Trophoblast cell (in vitro differentiated cells and primary cell): Measurements from ENCODE around the gene INO80E.

Experiments used
- DNase-seq, 2 donors: peaks; one replicate each; pipeline ENCODE4 v3.0.0-alpha.2; 2016
- H2AFZ ChIP-seq: 2 replicates; pipeline ENCODE4 v1.6.1; 2013; ENCODE audit warnings: low read length, moderate library complexity, mild to moderate bottlenecking; ENCODE audit not compliant: insufficient read depth, poor library complexity
- H2AK5ac ChIP-seq: 2 replicates; pipeline ENCODE4 v1.6.1; 2013; ENCODE audit warnings: mild to moderate bottlenecking, low read length
- H2BK120ac ChIP-seq: 2 replicates; pipeline ENCODE4 v1.6.1; 2013; ENCODE audit warnings: low read length, mild to moderate bottlenecking, moderate library complexity; ENCODE audit not compliant: insufficient read depth, poor library complexity
- H2BK12ac ChIP-seq: 2 replicates; pipeline ENCODE4 v1.6.1; 2013; ENCODE audit warnings: mild to moderate bottlenecking, low read length, moderate library complexity
- H2BK5ac ChIP-seq: 2 replicates; pipeline ENCODE4 v1.6.1; 2013; ENCODE audit warnings: low read length, low read depth, moderate library complexity, mild to moderate bottlenecking; ENCODE audit not compliant: poor library complexity
- H3K14ac ChIP-seq: 2 replicates; pipeline ENCODE4 v1.6.1; 2013; ENCODE audit warnings: mild to moderate bottlenecking, low read length
- H3K18ac ChIP-seq: 2 replicates; pipeline ENCODE4 v1.6.1; 2013; ENCODE audit warnings: mild to moderate bottlenecking, low read length
- H3K23ac ChIP-seq: 2 replicates; pipeline ENCODE4 v1.6.1; 2013; ENCODE audit warnings: low read length
- H3K27ac ChIP-seq: 2 replicates; pipeline ENCODE4 v1.5.1; 2013; ENCODE audit warnings: low read depth, mild to moderate bottlenecking, inconsistent platforms, low read length, moderate library complexity
- H3K27me3 ChIP-seq: 2 replicates; pipeline ENCODE4 v1.6.1; 2013; ENCODE audit warnings: inconsistent platforms, mild to moderate bottlenecking, low read length, moderate library complexity; ENCODE audit not compliant: insufficient read depth
- H3K36me3 ChIP-seq, 2 experiments: 1 replicate in 1 of 2; 2 replicates in 1 of 2; pipeline ENCODE4 v1.6.1; 2013; ENCODE audit warnings: low read length in 2 of 2, mild to moderate bottlenecking in 2 of 2, moderate library complexity in 1 of 2; ENCODE audit not compliant: insufficient read depth in 2 of 2, control insufficient read depth in 1 of 2
- H3K4ac ChIP-seq: 2 replicates; pipeline ENCODE4 v1.6.1; 2013; ENCODE audit warnings: low read depth, mild to moderate bottlenecking, low read length, moderate library complexity
- H3K4me1 ChIP-seq, 2 experiments: 1 replicate in 1 of 2; 2 replicates in 1 of 2; pipeline ENCODE4 v1.6.1; 2013; ENCODE audit warnings: low read length in 2 of 2, mild to moderate bottlenecking in 2 of 2, moderate library complexity in 1 of 2; ENCODE audit not compliant: insufficient read depth in 2 of 2, control insufficient read depth in 1 of 2
- H3K4me2 ChIP-seq: 2 replicates; pipeline ENCODE4 v1.6.1; 2013; ENCODE audit warnings: inconsistent platforms, mild to moderate bottlenecking, low read length, moderate library complexity
- H3K4me3 ChIP-seq: 2 replicates; pipeline ENCODE4 v1.5.1; 2013; ENCODE audit warnings: mild to moderate bottlenecking, low read depth, low read length, inconsistent platforms
- H3K79me1 ChIP-seq: one replicate; pipeline ENCODE4 v1.6.1; 2013; ENCODE audit warnings: low read length
- H3K79me2 ChIP-seq: 2 replicates; pipeline ENCODE4 v1.6.1; 2013; ENCODE audit warnings: low read length, mild to moderate bottlenecking; ENCODE audit not compliant: control insufficient read depth, insufficient read depth, poor library complexity
- H3K9ac ChIP-seq: 2 replicates; pipeline ENCODE4 v1.6.1; 2013; ENCODE audit warnings: mild to moderate bottlenecking, low read length
- H3K9me3 ChIP-seq: 2 replicates; pipeline ENCODE4 v1.6.1; 2013; ENCODE audit warnings: low read depth, mild to moderate bottlenecking, control low read depth, inconsistent platforms, low read length; ENCODE audit not compliant: insufficient read depth
- H4K12ac ChIP-seq: 2 replicates; pipeline ENCODE4 v1.6.1; 2013; ENCODE audit warnings: low read depth, mild to moderate bottlenecking, low read length, moderate library complexity
- H4K8ac ChIP-seq: 2 replicates; pipeline ENCODE4 v1.6.1; 2013; ENCODE audit warnings: low read depth, mild to moderate bottlenecking, low read length, moderate library complexity
- H4K91ac ChIP-seq: one replicate; pipeline ENCODE4 v1.6.1; 2013; ENCODE audit warnings: low read depth, mild to moderate bottlenecking, low read length, moderate library complexity
- WGBS: extraction: QIAGEN DNeasy Blood & Tissue Kit; methylation state at CpG from one replicate; pipeline ENCODE4 v1.1.7; 2013; ENCODE audit warnings: missing lambda C conversion rate; ENCODE audit not compliant: insufficient read length, insufficient coverage; ENCODE audit errors: extremely low coverage; 5-methylcytosine and 5-hydroxymethylcytosine counted together

Gene INO80E

DNA sequence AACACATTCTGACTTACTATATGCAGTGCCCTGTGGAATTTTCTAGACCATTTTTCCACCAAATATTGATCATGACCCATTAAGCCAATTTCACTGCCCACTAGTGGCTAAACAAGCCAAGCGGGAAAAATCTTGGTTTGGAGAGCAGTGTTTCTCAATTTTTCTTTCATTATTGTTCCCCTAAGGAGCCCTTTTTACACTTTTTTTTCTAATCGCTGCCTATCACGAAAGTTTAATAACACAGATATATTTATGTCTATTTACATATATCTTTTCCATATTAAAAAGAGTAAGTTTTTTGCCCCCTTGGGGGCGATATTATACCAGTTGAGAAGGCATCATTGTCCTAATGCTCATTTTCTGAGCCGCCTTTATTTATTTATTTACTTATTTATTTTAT, 45.8 kb downstream of the INO80E start:
- Histone ChIP-seq H4K8ac (no peak overlapping the region), H3K14ac (no peak overlapping the region), H2BK12ac (no peak overlapping the region), H2AFZ (no peak overlapping the region), H3K4me2 (no peak overlapping the region), H2BK5ac (no peak overlapping the region), H3K4me3 (no peak overlapping the region), H3K79me1 (no peaks in the 10 kb centered on the region), H3K4me1 (no peaks in the 10 kb centered on the region), H3K4ac (no peak overlapping the region), H3K23ac (no peak overlapping the region), H3K27ac (no peak overlapping the region), H4K91ac (no peak overlapping the region), H3K36me3 (no peaks in the 10 kb centered on the region), H3K9ac (no peak overlapping the region), H4K12ac (no peak overlapping the region), H2BK120ac (no peak overlapping the region), H3K27me3 (no peaks in the 10 kb centered on the region), H3K79me2 (no peaks in the 10 kb centered on the region), H3K18ac (no peak overlapping the region), H3K9me3 (peaks cover 4% of the 10 kb centered on the region), H2AK5ac (no peak overlapping the region)
- peak in 1 of 2 donors; percentile 55 for DNase-seq
- no CpG with 5 or more reads among the region's 5 CpGs for WGBS

DNA sequence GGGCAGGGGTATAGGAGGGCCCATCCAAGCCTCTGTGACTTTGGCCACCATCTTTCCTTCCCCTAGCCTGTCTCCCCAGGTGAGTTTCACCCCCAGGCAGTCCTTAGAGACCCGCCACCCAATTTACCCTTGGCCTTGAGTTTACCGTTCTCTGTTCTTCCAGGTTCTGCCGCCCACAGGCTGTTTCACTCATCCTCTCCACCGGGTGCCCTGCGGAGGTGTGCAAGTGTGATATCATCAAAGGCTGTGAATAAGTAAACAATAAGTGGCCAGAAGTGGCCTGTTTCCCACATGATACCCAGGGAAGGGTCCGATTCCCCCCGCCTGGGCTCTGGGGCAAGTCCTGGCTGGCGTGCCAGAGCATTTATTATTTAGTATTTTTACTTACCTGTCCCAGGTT, 50.1 kb downstream of the INO80E start:
- Histone ChIP-seq H2BK12ac (no peak overlapping the region), H4K91ac (no peak overlapping the region), H3K27me3 (no peaks in the 10 kb centered on the region), H4K8ac (no peak overlapping the region), H3K4ac (no peak overlapping the region), H2BK120ac (no peak overlapping the region), H3K4me2 (no peak overlapping the region), H3K4me3 (no peak overlapping the region), H3K79me1 (no peaks in the 10 kb centered on the region), H2BK5ac (no peak overlapping the region), H3K27ac (no peak overlapping the region), H4K12ac (no peak overlapping the region), H3K23ac (no peak overlapping the region), H3K9ac (no peak overlapping the region), H3K79me2 (no peaks in the 10 kb centered on the region), H3K36me3 (no peaks in the 10 kb centered on the region), H3K14ac (no peak overlapping the region), H3K9me3 (peaks cover 7% of the 10 kb centered on the region), H3K4me1 (no peaks in the 10 kb centered on the region), H2AK5ac (no peak overlapping the region), H2AFZ (no peak overlapping the region), H3K18ac (no peak overlapping the region)
- no CpG with 5 or more reads among the region's 8 CpGs for WGBS
- no peak for DNase-seq

DNA sequence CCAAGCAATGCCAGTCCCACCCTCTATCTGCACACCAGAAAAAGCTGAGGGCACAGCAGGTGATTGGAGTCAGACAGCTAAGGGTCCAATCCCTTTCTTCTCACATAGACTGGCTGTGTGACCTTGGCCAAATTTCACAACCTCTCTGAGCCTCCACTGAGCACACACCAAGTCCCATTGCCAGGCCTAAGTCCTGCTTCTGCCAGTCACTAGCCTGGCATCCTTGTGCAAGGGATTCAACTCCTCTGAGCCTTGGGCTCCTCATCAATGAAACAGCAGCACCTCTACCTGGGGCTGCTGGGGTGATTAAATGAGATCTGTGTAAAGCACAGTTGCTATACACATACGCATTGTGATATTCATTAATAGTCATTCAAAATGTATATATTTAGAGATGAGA, 50.5 kb downstream of the INO80E start:
- H4K8ac ChIP-seq = no peak overlapping the region

DNA sequence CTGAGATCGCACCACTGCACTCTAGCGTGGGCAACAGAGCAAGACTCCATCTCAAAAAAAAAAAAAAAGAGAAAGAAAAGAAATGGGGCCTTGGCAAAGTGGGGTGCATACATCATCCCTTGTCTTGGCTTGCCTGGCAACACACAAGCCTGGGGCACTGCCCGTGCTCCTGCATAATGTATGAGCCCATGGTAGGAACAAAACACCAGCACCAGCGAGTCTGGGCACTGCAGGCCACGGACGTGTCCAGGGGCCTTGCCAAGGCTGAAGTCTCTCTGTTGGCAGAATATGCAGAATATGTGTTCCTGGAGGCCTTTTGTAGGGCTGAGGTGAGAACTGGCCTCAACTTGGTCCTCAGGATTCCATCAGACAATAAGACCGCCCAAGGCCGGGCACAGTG, 53.8 kb downstream of the INO80E start:
- H3K9me3 ChIP-seq = peaks cover 7% of the 10 kb centered on the region

More for the DNA sequence above, 50.5 kb downstream of the INO80E start:
- no peak overlapping the region for H2AFZ ChIP-seq
- H3K18ac ChIP-seq = no peak overlapping the region
- H3K79me2 ChIP-seq = no peaks in the 10 kb centered on the region
- H3K4me3 ChIP-seq = no peak overlapping the region
- no peak overlapping the region for H2BK5ac ChIP-seq
- H2AK5ac ChIP-seq = no peak overlapping the region
- no peak overlapping the region for H3K4me2 ChIP-seq
- H3K4ac ChIP-seq = no peak overlapping the region
- no peaks in the 10 kb centered on the region for H3K79me1 ChIP-seq
- peaks cover 0 to under 1% of the 10 kb centered on the region in 2 experiments for H3K4me1 ChIP-seq
- H3K9me3 ChIP-seq = peaks cover 7% of the 10 kb centered on the region
- H3K27me3 ChIP-seq = no peaks in the 10 kb centered on the region
- no peak overlapping the region for H4K12ac ChIP-seq
- no peak overlapping the region for H4K91ac ChIP-seq
- no peak for DNase-seq
- H3K27ac ChIP-seq = no peak overlapping the region
- no peak overlapping the region for H3K9ac ChIP-seq
- no CpG with 5 or more reads among the region's 1 CpG for WGBS
- H3K23ac ChIP-seq = no peak overlapping the region
- no peaks in the 10 kb centered on the region for H3K36me3 ChIP-seq
- no peak overlapping the region for H2BK12ac ChIP-seq
- H2BK120ac ChIP-seq = no peak overlapping the region
- H3K14ac ChIP-seq = no peak overlapping the region

More for the DNA sequence above, 53.8 kb downstream of the INO80E start:
- Histone ChIP-seq H3K14ac (no peak overlapping the region), H2BK120ac (no peak overlapping the region), H3K18ac (no peak overlapping the region), H3K9ac (no peak overlapping the region), H3K23ac (no peak overlapping the region), H4K91ac (no peak overlapping the region), H3K36me3 (no peaks in the 10 kb centered on the region), H2BK5ac (no peak overlapping the region), H2AFZ (no peak overlapping the region), H3K79me1 (peaks cover 5% of the 10 kb centered on the region), H3K4ac (no peak overlapping the region), H3K4me2 (no peak overlapping the region), H3K4me1 (peaks cover 3 to 14% of the 10 kb centered on the region in 2 experiments), H2AK5ac (no peak overlapping the region), H3K27ac (no peak overlapping the region), H3K79me2 (peaks cover 2% of the 10 kb centered on the region), H4K8ac (no peak overlapping the region), H2BK12ac (no peak overlapping the region), H4K12ac (no peak overlapping the region), H3K4me3 (no peak overlapping the region), H3K27me3 (no peaks in the 10 kb centered on the region)
- DNase-seq = no peak
- no CpG with 5 or more reads among the region's 8 CpGs for WGBS
